Kidney tubule cell (primary cell): ENCODE measurements around the gene RPS18.
A peak's percentile ranks its signal among the peaks of the same experiment; 100 is the strongest.

Source experiments
- DNase-seq: peaks from one replicate; pipeline ENCODE4 v3.0.0-alpha.2; 2018; ENCODE audit warnings: low spot score

The RPS18 gene

GRCh38 chr6:33314943-33315792 lies 43.3 kb downstream of the RPS18 start:
- peak; percentile 37 for DNase-seq

DNA sequence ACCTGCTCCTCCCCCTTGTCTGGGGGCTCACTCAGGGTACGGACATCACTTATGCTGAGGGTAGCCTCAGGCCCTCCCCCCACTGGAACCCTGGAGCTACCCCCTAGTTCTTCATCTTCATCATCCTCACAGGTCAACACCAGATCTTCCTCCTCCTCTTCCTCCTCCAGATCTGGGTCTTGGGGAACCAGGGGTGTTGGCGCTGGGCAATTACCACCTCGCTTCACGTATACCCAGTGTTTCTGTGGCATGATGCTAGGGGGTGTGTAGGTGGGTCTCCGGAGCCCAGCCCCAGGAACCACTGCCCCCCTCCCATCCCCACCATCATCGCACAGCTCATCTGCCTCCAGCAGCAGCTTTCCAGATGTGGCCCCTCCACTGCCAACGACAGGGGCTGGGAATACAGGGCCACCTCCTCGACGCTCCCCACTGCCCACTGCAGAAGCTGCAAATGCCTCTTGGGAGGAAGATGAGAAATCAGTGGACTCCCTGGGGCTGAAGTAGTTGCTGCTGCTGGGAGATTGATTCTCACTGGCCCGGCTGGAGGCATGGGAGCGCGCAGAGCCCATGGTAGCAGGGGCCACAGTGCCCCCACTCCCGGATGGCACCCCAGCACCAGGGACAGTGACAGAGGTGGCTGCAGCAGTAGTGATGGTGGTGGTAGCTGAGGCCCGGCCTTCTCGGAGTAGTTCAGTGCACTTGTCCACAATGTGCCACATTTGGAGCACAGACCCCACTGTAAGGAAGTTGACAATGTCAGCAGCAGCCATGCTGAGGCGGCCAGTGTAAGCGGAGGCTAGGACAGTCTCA lies 44.1 kb downstream of the RPS18 start:
- no peak for DNase-seq

DNA sequence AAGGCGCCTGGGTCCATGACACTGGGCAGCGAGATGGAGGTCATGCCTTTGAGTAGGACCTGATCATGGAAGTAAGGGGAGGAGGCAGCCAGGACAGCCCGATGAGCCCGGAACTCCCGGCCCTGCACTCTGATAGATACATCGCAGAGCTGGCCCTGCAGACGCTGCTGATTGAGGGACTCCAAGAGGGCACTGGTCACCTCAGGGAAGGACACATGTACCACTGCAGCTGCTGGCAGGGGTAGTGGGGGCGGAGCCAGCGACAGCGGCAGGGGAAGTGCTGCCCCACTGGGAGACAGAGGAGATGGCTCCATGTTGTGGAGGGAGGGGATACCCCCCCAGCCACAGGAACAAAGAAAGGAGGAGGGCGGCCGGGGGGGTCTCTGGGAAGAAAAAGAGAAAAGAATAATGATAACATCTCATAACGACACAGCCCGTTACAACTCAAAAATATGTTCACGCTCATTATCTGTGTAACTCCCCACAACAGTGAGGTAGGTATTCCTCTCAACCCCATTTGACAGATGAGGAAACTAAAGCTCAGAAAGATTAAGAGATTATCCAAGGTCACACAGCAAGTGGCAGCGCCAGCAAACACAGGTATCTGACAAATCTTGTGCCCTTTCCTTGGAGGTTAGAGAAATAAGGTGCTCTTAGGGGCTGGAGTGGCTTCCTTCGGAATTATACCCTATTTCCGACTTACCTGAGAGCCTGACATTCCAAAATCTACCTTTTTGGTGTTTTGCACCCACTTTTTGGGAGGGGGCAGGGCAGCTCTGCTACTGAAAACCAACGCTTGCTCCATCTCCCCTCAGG lies 44.9 kb downstream of the RPS18 start:
- DNase-seq, result no peak

GRCh38 chr6:33317419-33317668 lies 45.5 kb downstream of the RPS18 start:
- DNase-seq, result no peak

- DNase-seq, result peak; percentile 98
Measured at GRCh38 chr6:33317669-33318425, 46.0 kb downstream of the RPS18 start, which contains the start of gene ZBTB22. ZBTB22 (minus strand) TSS chr6:33317744; CDS start chr6:33316916, 828 bp downstream.

DNA sequence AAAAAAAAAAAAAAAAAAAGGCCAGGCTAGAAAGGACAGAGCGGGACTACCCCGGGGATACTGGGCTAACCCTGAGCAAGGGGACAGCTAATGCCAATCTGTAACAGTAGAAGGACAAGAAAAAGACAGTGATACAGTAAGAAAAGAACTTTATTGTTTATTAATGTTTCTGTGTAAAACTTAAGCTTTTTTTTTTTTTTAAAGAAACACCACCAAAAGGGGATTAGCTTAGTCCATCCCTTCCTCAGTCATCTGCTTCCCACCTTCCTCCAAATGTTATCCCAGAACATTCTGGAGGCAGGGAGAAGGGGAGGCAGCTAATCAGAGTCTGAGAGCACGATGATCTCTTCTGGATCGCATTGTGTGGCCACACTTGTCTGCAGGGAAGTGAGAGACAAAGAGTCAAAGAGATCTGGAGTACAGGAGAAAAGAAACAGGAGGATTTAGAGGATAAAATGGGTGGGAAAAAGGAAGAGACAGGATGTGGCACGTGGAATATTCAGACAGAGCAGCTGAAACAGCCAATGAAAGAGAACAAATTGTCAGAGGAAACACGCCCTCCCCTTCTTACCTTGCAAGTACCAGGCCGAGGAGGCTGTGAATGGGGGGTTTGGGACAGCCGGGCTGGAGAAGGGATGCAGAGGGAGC lies 46.7 kb downstream of the RPS18 start:
- no peak for DNase-seq

DNA sequence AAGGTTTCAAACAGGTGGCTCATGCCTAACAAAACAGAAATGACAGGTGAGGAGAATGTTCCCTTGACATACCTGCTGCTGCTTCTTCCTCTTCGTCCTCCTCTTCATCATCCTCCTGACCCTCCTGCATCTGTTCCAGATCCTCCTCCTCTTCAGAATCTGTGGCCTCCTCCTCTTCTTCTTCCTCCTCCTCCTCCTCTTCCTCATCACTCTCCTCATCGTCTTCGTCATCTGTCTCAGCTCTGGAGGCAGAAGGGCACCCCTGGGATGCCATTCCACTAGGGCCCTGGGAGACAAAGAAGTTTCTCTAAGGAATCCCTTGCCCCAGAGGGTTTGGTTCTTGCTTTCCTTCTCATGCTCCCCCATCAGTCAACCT lies 48.1 kb downstream of the RPS18 start:
- DNase-seq, result no peak

DNA sequence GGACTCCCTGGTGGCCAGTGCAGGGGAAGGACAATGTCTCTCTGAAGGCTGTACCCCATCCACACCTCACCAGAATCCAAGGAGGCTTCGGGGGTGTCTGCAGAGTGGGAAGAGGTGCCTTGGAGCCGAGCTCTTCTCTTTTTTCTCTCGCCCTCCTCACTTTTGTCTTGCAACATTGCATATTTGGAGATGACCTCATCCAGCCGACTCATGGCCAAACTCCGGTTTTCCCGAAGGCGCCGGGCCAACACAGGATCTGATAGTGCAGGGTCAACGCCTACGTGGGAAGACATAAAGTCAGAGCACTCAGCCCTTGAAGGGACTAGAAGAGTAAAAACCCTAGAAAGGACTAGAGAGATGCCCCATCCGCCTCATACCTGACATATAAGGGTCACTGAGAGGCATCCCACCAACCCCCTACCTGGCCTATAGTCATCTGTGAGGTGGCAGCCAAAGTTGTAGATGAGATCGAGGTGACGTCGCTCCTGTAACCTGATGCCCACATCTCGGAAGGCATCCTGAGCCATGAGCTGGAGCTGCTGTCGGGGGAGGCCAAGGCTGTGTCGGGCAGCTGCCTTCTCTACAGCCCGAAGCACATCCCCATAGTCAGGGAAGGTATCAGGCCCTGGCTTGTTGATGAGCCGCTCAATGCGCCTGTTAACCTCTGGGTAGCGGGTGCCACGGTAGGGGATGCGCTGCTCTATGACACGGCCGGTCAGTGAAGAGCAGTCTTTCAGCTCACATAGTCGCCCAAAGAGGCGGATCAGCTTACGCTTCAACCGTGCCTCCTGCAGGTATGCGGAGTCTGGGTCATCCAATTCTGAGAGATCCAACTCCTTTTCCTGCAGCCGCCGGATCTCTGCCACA lies 48.7 kb downstream of the RPS18 start:
- DNase-seq, result peak; percentile 70

GRCh38 chr6:33321227-33321626 lies 49.4 kb downstream of the RPS18 start:
- no peak for DNase-seq

DNA sequence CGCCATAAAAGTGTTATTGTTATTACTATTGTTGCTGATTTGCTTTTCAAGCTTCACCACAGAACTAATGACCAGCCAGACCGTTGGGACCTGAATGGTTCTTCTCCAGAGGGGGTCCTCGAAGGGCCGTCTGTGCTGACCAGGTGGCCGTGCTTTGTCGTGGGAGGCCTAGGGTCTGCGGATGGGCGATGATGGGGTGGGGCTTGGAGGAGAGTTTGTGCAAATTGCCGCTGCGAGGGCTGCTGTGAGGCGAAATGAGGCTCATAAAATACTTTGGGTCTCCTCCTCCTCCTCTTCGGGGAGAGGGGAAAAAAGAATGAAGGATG lies 51.7 kb downstream of the RPS18 start:
- DNase-seq, result no peak

DNA sequence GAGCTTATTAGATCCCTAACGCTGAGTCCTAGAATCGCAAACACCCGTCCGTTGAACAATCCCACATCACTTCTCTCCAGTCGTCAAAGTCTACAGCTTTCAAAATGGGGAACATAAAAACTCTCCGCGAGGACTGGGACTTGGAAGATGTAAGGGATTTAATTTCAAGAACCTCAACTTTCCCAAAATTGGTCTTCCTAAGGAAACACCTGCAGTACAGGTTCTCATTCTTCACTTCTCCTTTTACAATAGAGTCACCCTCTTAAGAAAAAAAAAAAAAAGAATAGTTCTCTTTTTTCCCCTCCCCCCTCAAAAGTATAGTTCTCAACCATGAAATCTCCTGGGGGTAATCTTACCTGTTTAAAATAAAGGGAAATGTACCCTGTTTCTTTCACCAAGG lies 52.2 kb downstream of the RPS18 start:
- DNase-seq, result no peak
